Measurements from ENCODE around the gene NEAT1.
"Not testable (repeated sequence)": the region's sequence is repeated elsewhere in the genome, so short reads cannot be mapped to it uniquely, and the experiment has no call there.

GRCh38 chr11:65467306-65467705 is 44.7 kb downstream of the NEAT1 start:
- TF ChIP-seq, protein P1, sequence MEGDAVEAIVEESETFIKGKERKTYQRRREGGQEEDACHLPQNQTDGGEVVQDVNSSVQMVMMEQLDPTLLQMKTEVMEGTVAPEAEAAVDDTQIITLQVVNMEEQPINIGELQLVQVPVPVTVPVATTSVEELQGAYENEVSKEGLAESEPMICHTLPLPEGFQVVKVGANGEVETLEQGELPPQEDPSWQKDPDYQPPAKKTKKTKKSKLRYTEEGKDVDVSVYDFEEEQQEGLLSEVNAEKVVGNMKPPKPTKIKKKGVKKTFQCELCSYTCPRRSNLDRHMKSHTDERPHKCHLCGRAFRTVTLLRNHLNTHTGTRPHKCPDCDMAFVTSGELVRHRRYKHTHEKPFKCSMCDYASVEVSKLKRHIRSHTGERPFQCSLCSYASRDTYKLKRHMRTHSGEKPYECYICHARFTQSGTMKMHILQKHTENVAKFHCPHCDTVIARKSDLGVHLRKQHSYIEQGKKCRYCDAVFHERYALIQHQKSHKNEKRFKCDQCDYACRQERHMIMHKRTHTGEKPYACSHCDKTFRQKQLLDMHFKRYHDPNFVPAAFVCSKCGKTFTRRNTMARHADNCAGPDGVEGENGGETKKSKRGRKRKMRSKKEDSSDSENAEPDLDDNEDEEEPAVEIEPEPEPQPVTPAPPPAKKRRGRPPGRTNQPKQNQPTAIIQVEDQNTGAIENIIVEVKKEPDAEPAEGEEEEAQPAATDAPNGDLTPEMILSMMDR (IDR thresholded peaks at IDR 0.05) = not testable (repeated sequence)
- not testable (repeated sequence) for TF ChIP-seq POLR2A (IDR thresholded peaks at IDR 0.05)
